ENCODE data around the gene RAB6A.

- TF ChIP-seq EP300 (IDR thresholded peaks at IDR 0.05) = no peak
- peak; percentile 82 to 88 for TF ChIP-seq CTCF (IDR thresholded peaks at IDR 0.05)
These were observed 135.1 kb downstream of the RAB6A start for GRCh38 chr11:73625696-73626318.
